Colonic mucosa (tissue), 4 donors: ENCODE data around the gene TSPAN10. TPM values are rescaled to one million over a fixed set of nuclear protein-coding genes. Genes with fewer than 3 reads are reported as not detected.
A peak's percentile ranks its signal among the peaks of the same experiment; 100 is the strongest.

ENCODE experiments used
- DNase-seq: peaks from one replicate; pipeline ENCODE4 v3.0.0-alpha.2; 2020
- H3K27ac ChIP-seq: fragments of 200-600 bp; one replicate; pipeline ENCODE4 v1.8.0; 2021
- H3K27me3 ChIP-seq: fragments of 200-600 bp; one replicate; pipeline ENCODE4 v1.8.0; 2021
- H3K36me3 ChIP-seq: fragments of 200-600 bp; one replicate; pipeline ENCODE4 v1.8.0; 2021
- H3K4me1 ChIP-seq: fragments of 200-600 bp; one replicate; pipeline ENCODE4 v1.8.0; 2021; ENCODE audit warnings: mild to moderate bottlenecking
- H3K4me3 ChIP-seq: fragments of 200-600 bp; one replicate; pipeline ENCODE4 v1.8.0; 2021
- H3K9ac ChIP-seq, 2 donors: one replicate each; pipeline ENCODE4 v1.7.0; 2013; ENCODE audit warnings: control low read depth in 2 of 2, low read depth in 2 of 2, low read length in 2 of 2
- H3K9me3 ChIP-seq: fragments of 200-600 bp; one replicate; pipeline ENCODE4 v1.8.0; 2021
- CTCF ChIP-seq: fragments of 200-600 bp; IDR thresholded peaks from one replicate; pipeline ENCODE4 v1.8.0; 2022; ENCODE audit warnings: antibody characterized with exemption, mild to moderate bottlenecking
- intact Hi-C: fragments of 100-400 bp; cut with DNase I; formaldehyde crosslinking; loops from one replicate; pipeline ENCODE4 v1.14.1; 2022
- total RNA-seq, 2 donors: library from RNA; stranded (reverse); fragmentation: NEBNext Ultra II Directional in 1 of 2; extraction: Animal tissue kit (Norgen Biotek cat#: 25700) in 1 of 2; gene quantifications; one replicate each; pipeline ENCODE4 v1.2.1, GENCODE V29; 2021
- donor health status: healthy.
- donor health status: DM: no; HTN: no; CAD: no.
- donor health status: DM: no; HTN: no; CAD: no.

TSPAN10 gene
- total RNA-seq, 2 donors from 2014 or later, result 0.25 to 0.32 TPM

GRCh38 chr17:81659038-81659437 is 22.0 kb downstream of the TSPAN10 start:
- no peak for DNase-seq
- H3K9ac ChIP-seq, result no peak overlapping the region
- H3K27me3 ChIP-seq, result no peaks in the 10 kb centered on the region
- TF ChIP-seq CTCF, result no peak
- no peak overlapping the region for H3K27ac ChIP-seq
- no peak overlapping the region for H3K4me3 ChIP-seq
- no peaks in the 10 kb centered on the region for H3K4me1 ChIP-seq
- H3K9me3 ChIP-seq, result no peaks in the 10 kb centered on the region
- H3K36me3 ChIP-seq, result no peaks in the 10 kb centered on the region
- intact Hi-C loops, result no loop called here

GRCh38 chr17:81660441-81660840 is 23.4 kb downstream of the TSPAN10 start:
- no peak overlapping the region for H3K9ac ChIP-seq
- no peak overlapping the region for H3K4me3 ChIP-seq
- H3K27ac ChIP-seq, result no peak overlapping the region
- DNase-seq, result no peak
- H3K9me3 ChIP-seq, result no peaks in the 10 kb centered on the region
- H3K4me1 ChIP-seq, result peaks cover 2% of the 10 kb centered on the region
- H3K36me3 ChIP-seq, result no peaks in the 10 kb centered on the region
- TF ChIP-seq CTCF, result no peak
- intact Hi-C loops, result no loop called here
- H3K27me3 ChIP-seq, result no peaks in the 10 kb centered on the region

- no peak for DNase-seq
- H3K27ac ChIP-seq, result no peak overlapping the region
- intact Hi-C loops, result no loop called here
- peaks cover 5% of the 10 kb centered on the region for H3K4me1 ChIP-seq
- H3K9me3 ChIP-seq, result no peaks in the 10 kb centered on the region
- no peak overlapping the region for H3K4me3 ChIP-seq
- H3K36me3 ChIP-seq, result no peaks in the 10 kb centered on the region
- H3K9ac ChIP-seq, result no peak overlapping the region
- H3K27me3 ChIP-seq, result no peaks in the 10 kb centered on the region
- TF ChIP-seq CTCF, result no peak
These were observed 25.0 kb downstream of the TSPAN10 start for GRCh38 chr17:81662002-81662401.

GRCh38 chr17:81664051-81664470 is 27.1 kb downstream of the TSPAN10 start:
- Histone ChIP-seq H3K9me3 (no peaks in the 10 kb centered on the region), H3K9ac (no peak overlapping the region), H3K27me3 (no peaks in the 10 kb centered on the region), H3K4me1 (peaks cover 16% of the 10 kb centered on the region), H3K27ac (no peak overlapping the region), H3K36me3 (no peaks in the 10 kb centered on the region), H3K4me3 (no peak overlapping the region)
- intact Hi-C loops, result no loop called here
- TF ChIP-seq CTCF, result no peak
- DNase-seq, result no peak

- H3K27me3 ChIP-seq, result no peaks in the 10 kb centered on the region
- H3K9ac ChIP-seq, result peak overlapping the region; percentile 91 to 95
- TF ChIP-seq CTCF, result no peak
- peaks cover 16% of the 10 kb centered on the region for H3K4me1 ChIP-seq
- H3K27ac ChIP-seq, result peak overlapping the region; percentile 76
- DNase-seq, result peak; percentile 36
- peak overlapping the region; percentile 97 for H3K4me3 ChIP-seq
- H3K36me3 ChIP-seq, result no peaks in the 10 kb centered on the region
- no peaks in the 10 kb centered on the region for H3K9me3 ChIP-seq
- intact Hi-C loops, result no loop called here
These were observed 28.5 kb downstream of the TSPAN10 start for GRCh38 chr17:81665205-81666091.
